ENCODE data around the gene ZNF783. TPM values are rescaled to one million over a fixed set of nuclear protein-coding genes. Genes with fewer than 3 reads are reported as not detected.

Gene ZNF783
- total and polyA plus RNA-seq, 9 of the 15 experiments (the other 6 are each of a cell fraction or from before 2014, with no cell fraction given) = 0.66 to 11.2 (median 5.4) TPM

DNA sequence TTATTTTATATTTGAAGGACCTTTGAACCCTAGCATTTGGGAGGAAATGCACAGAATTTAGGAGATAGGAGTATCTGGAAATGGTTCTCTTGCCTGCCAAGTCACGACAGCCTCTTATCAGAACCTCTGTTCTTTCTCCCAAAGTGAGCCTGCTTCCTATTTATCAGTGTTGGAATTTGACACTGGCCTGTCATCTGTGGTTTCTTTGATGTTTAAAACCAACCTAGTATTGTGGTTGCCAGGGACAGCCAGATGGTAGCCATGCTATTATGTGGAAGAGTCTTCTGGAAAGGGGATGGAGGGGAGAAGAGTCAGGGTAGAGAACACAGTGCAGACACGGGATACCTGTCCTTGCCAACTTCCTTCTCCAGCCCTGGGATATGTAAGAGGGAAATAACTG is 45.6 kb upstream of the ZNF783 start (continued):
- TF ChIP-seq CHAMP1 (IDR thresholded peaks at IDR 0.05) (no peak), NR2C2 (CRISPR knock-in tag; IDR thresholded peaks at IDR 0.05) (no peak), NR2C2 (tag; IDR thresholded peaks at IDR 0.05) (0 out of 2 replicates have a peak, but pooled peaks have one; percentile 20), SRF (CRISPR knock-in tag; IDR thresholded peaks at IDR 0.05) (no peak), PTRF (tag; IDR thresholded peaks at IDR 0.05) (no peak), RBM22 (IDR thresholded peaks at IDR 0.05; ENCODE audit: low read depth, low read length, poor library complexity, severe bottlenecking) (no peak), TEAD4 (IDR thresholded peaks at IDR 0.05; ENCODE audit: low read length) (0 out of 2 replicates have a peak, but pooled peaks have one; percentile 14), TEAD4 (CRISPR knock-in tag; IDR thresholded peaks at IDR 0.05; ENCODE audit: borderline replicate concordance) (no peak), TCF3 (CRISPR knock-in tag; IDR thresholded peaks at IDR 0.05) (peak; percentile 57; the same call in 1 of the 2 replicates), DNMT1 (IDR thresholded peaks at IDR 0.05) (no peak), NCOA4 (IDR thresholded peaks at IDR 0.05; ENCODE audit: partially characterized antibody) (no peak), ZBTB17 (CRISPR knock-in tag; IDR thresholded peaks at IDR 0.05) (no peak), CC2D1A (IDR thresholded peaks at IDR 0.05) (no peak), THAP12 (CRISPR knock-in tag; IDR thresholded peaks at IDR 0.05) (no peak), TCF7 (IDR thresholded peaks at IDR 0.05; ENCODE audit: borderline replicate concordance) (peak; percentile 87)
- TF ChIP-seq, protein P1, sequence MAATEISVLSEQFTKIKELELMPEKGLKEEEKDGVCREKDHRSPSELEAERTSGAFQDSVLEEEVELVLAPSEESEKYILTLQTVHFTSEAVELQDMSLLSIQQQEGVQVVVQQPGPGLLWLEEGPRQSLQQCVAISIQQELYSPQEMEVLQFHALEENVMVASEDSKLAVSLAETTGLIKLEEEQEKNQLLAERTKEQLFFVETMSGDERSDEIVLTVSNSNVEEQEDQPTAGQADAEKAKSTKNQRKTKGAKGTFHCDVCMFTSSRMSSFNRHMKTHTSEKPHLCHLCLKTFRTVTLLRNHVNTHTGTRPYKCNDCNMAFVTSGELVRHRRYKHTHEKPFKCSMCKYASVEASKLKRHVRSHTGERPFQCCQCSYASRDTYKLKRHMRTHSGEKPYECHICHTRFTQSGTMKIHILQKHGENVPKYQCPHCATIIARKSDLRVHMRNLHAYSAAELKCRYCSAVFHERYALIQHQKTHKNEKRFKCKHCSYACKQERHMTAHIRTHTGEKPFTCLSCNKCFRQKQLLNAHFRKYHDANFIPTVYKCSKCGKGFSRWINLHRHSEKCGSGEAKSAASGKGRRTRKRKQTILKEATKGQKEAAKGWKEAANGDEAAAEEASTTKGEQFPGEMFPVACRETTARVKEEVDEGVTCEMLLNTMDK (IDR thresholded peaks at IDR 0.05; ENCODE audit: borderline replicate concordance, insufficient read depth, low read depth, low read length, poor library complexity, severe bottlenecking) = no peak
- TF ChIP-seq, protein P2, sequence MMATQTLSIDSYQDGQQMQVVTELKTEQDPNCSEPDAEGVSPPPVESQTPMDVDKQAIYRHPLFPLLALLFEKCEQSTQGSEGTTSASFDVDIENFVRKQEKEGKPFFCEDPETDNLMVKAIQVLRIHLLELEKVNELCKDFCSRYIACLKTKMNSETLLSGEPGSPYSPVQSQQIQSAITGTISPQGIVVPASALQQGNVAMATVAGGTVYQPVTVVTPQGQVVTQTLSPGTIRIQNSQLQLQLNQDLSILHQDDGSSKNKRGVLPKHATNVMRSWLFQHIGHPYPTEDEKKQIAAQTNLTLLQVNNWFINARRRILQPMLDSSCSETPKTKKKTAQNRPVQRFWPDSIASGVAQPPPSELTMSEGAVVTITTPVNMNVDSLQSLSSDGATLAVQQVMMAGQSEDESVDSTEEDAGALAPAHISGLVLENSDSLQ (IDR thresholded peaks at IDR 0.05) = peak; percentile 12; the same call in 1 of the 2 replicates
- TF ChIP-seq, protein P3, sequence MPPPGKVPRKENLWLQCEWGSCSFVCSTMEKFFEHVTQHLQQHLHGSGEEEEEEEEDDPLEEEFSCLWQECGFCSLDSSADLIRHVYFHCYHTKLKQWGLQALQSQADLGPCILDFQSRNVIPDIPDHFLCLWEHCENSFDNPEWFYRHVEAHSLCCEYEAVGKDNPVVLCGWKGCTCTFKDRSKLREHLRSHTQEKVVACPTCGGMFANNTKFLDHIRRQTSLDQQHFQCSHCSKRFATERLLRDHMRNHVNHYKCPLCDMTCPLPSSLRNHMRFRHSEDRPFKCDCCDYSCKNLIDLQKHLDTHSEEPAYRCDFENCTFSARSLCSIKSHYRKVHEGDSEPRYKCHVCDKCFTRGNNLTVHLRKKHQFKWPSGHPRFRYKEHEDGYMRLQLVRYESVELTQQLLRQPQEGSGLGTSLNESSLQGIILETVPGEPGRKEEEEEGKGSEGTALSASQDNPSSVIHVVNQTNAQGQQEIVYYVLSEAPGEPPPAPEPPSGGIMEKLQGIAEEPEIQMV (tag; conservative IDR thresholded peaks at IDR 0.05; ENCODE audit: low read depth) = no peak
